ENCODE measurements around the gene SUSD3.

Gene SUSD3

GRCh38 chr9:93017621-93018020, 40.9 kb upstream of the SUSD3 start:
- no peak for TF ChIP-seq CTCF (IDR thresholded peaks at IDR 0.05)

- TF ChIP-seq CTCF (IDR thresholded peaks at IDR 0.05) = no peak
Measured at GRCh38 chr9:93020151-93020550, 38.4 kb upstream of the SUSD3 start.

DNA sequence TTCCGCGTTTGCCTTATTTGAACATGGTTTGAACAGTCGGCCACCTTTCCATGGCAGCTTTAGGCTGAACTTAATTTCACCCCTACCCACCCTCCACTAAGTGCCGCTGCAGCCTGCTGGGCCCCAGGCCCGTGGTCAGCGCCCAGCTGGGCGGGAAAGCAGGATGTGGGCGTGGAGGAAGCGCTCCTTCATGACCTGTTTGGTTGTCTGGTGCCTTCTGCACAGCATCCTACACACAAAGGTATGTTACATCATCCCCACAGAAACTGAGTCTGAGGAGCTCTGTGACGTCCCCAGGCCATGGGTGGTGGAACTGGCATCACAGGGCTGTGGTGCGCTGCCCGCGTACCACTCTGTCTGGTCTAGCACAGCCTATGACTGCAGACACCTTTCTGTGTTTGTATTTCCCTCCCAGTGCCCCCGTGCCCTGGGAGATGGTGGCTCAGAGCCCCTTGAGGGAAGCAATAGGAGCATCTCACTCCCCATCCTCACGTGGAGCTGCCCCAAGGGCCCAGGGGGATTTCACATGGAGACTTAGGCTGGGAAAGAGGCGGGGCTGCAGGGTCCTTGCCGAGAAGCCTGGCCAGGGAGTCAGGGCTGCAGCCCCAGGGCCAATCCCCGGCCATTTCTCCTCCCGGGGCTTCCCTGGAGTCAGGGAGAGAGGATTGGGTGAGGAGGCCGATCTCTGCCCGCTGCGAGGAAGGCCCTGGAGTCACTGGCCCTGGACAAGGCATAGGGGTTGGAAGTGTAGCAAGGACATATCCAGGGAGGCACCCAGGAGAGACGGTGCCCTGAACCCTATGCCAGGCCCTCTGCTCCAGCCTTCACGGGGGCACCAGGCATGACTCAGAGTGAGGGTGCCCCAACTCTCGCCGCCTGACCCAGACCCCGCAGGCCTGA, 37.5 kb upstream of the SUSD3 start:
- TF ChIP-seq CTCF (IDR thresholded peaks at IDR 0.05) = no peak

DNA sequence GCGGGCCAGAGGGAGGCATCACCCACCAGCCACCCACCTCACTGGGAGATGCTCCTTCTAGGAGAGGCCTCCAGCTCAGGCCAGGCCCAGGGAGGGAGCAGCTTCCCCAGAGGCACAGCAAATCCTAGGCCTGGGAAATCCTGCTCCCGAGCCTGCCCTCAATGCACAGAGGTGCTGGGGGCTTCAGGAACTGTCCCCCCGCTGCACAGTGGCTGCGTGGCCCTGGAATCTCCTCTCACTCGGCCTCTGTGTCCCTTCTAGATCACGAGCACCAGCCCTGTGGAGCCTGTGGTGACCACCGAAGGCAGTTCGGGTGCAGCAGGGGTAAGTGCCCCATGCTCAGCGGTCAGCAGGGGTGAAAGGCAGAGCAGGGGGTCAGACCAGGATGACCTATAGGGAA, 36.4 kb upstream of the SUSD3 start:
- no peak for TF ChIP-seq CTCF (IDR thresholded peaks at IDR 0.05)

DNA sequence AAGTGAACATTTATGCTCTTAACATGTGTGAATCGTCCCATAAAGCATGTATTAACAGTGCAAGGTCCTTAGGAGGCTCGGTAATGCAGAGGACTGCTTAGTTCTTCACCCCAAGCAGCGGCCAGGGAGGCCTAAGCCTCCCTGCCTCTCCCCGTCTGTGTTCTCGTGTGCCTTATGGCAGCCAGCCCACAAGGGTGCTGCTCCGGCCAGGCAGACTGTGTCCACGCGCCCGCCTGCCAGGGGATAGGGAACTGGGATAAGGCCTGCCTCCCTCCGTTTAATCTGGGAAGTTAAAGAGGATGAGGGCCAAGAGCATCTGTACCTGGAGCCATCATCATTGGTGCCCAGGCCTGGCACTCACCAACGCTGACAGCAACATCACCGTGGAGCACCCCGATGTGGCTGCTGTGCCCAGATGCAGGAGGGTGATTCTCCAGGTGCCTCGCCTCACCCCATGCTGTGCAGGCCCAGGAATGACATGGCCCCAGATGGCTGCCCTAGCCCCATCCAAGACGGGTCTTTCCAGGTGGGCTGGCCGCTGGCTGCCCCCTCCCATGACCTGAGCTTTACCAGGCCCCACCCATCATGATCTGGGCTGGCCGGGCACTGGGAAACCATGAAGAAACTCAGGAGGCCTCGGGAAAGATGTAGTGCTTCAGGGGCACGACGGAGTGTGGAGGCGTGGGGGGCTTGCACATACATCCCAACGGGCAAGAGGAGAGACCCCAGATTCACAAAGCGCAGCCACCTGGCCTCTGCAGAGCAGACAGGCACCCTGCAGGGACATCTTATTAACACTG, 35.6 kb upstream of the SUSD3 start:
- no peak for TF ChIP-seq CTCF (IDR thresholded peaks at IDR 0.05)

DNA sequence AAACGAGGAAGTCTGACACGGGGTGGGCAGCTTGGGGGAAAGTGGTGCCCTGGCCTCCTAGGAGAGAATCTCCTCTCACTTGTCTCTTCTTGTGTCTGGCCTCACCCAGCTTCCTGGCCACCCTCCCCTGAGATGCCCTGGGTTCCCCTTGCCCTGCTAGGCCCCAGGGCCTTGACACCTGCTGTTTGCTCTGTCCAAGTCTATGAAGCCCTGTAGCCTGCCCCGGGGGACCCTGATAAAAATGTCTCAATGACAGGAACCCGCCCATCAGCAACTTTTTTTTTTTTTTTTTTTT, 35.0 kb upstream of the SUSD3 start:
- TF ChIP-seq CTCF (IDR thresholded peaks at IDR 0.05) = no peak

- TF ChIP-seq CTCF (IDR thresholded peaks at IDR 0.05) = no peak
Measured at GRCh38 chr9:93024646-93024910, 33.9 kb upstream of the SUSD3 start.

All from LNCAP (cell line).